HG02852 (cell line): ENCODE data around the gene AASDH.
"Not testable (repeated sequence)": the region's sequence is repeated elsewhere in the genome, so short reads cannot be mapped to it uniquely, and the experiment has no call there.

Source experiments
- ATAC-seq: cut with Tn5 transposase; IDR thresholded peaks from one replicate; pipeline ENCODE4 v1.9.1; 2021; ENCODE audit warnings: mild to moderate bottlenecking, moderate library complexity; ENCODE audit not compliant: unreplicated experiment

The AASDH gene

GRCh38 chr4:56391270-56391669 is 4.0 kb upstream of the AASDH start:
- ATAC-seq: no peak

- no peak for ATAC-seq
Measured at GRCh38 chr4:56389558-56389957, 2.3 kb upstream of the AASDH start.

- ATAC-seq: no peak
Measured at GRCh38 chr4:56388306-56388705, 1.0 kb upstream of the AASDH start.

GRCh38 chr4:56386091-56386490 is 1.2 kb downstream of the AASDH start:
- no peak for ATAC-seq

GRCh38 chr4:56375458-56375857 is 11.8 kb downstream of the AASDH start:
- ATAC-seq: no peak

GRCh38 chr4:56374956-56375355 is 12.3 kb downstream of the AASDH start:
- no peak for ATAC-seq

GRCh38 chr4:56372774-56373173 is 14.5 kb downstream of the AASDH start:
- ATAC-seq: no peak

- no peak for ATAC-seq
Measured at GRCh38 chr4:56371426-56372220, 15.7 kb downstream of the AASDH start.

- ATAC-seq: no peak
Measured at GRCh38 chr4:56370377-56370776, 16.9 kb downstream of the AASDH start.

- ATAC-seq: not testable (repeated sequence)
Measured at GRCh38 chr4:56362981-56363380, 24.3 kb downstream of the AASDH start.

GRCh38 chr4:56360071-56360470 is 27.2 kb downstream of the AASDH start:
- no peak for ATAC-seq

- no peak for ATAC-seq
Measured at GRCh38 chr4:56356650-56357049, 30.6 kb downstream of the AASDH start.

GRCh38 chr4:56348576-56348975 is 38.7 kb downstream of the AASDH start:
- no peak for ATAC-seq

GRCh38 chr4:56345458-56345857 is 41.8 kb downstream of the AASDH start:
- ATAC-seq: no peak

- no peak for ATAC-seq
Measured at GRCh38 chr4:56342746-56343145, 44.5 kb downstream of the AASDH start.

- ATAC-seq: no peak
Measured at GRCh38 chr4:56330691-56331090, 56.6 kb downstream of the AASDH start.

- no peak for ATAC-seq
Measured at GRCh38 chr4:56326363-56326762, 60.9 kb downstream of the AASDH start.

GRCh38 chr4:56324011-56324610 is 63.2 kb downstream of the AASDH start:
- no peak for ATAC-seq

- ATAC-seq: no peak
Measured at GRCh38 chr4:56323327-56323726, 64.0 kb downstream of the AASDH start.

- no peak for ATAC-seq
Measured at GRCh38 chr4:56321251-56321650, 66.0 kb downstream of the AASDH start.

GRCh38 chr4:56320293-56320692 is 67.0 kb downstream of the AASDH start:
- ATAC-seq: no peak

- no peak for ATAC-seq
Measured at GRCh38 chr4:56318555-56318954, 68.7 kb downstream of the AASDH start.

- ATAC-seq: no peak
Measured at GRCh38 chr4:56317749-56318148, 69.5 kb downstream of the AASDH start.
